Activated CD4-positive, alpha-beta T cell treated with anti-CD3 and anti-CD28 coated beads for 48 hours (primary cell): ENCODE measurements around the gene FOXB2.
"Not testable (repeated sequence)": the region's sequence is repeated elsewhere in the genome, so short reads cannot be mapped to it uniquely, and the experiment has no call there.

ENCODE experiments used
- DNase-seq: peaks from one replicate; pipeline ENCODE4 v3.0.0-alpha.2; 2020

FOXB2 gene

GRCh38 chr9:77016526-77017504 lies 2.6 kb upstream of the FOXB2 start:
- no peak for DNase-seq

DNA sequence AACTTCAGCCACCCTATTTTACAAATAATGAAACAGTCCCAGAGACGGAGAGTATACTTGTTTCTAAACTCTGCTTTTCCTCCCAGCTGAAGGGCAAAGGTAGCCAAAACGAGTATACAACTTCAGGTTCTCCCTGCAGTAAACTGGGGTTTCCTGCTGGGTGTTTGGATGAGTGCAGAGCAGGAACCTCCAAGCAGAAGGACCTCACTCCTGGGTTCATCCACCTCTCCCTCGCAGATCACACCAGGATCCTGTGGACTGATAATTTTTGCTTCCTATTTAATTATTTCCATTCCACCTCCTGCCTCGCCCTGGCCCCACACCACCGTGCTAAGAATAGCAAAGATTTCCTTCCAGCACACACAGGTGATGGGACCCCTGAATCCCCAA lies 2.0 kb upstream of the FOXB2 start:
- DNase-seq = no peak

- DNase-seq = peak; percentile 38
Observed at GRCh38 chr9:77018058-77018968, 1.1 kb upstream of the FOXB2 start.

DNA sequence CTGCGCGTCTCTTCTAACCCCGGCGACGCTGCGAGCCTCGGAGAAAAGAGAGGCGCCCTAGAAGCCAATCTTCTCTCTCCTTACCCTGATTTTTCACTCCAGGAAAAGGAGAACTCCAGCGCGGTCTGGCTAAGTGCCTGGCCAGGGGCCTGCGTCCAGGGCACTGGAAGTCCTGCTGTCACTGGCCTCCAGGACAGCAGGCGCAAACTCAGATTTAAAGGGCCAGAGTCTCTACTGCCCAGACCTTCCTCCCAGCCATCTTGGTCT lies 553 bp upstream of the FOXB2 start:
- no peak for DNase-seq

DNA sequence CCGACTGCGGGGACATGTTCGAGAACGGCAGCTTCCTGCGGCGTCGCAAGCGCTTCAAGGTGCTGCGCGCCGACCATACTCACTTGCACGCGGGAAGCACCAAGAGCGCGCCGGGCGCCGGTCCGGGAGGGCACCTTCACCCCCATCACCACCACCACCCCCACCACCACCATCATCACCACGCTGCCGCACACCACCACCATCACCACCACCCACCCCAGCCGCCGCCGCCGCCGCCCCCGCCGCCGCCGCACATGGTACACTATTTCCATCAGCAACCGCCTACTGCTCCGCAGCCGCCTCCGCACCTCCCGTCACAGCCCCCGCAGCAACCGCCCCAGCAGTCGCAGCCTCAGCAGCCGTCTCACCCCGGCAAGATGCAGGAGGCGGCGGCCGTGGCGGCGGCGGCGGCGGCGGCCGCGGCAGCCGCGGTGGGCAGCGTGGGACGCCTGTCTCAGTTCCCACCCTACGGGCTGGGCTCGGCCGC lies 514 bp downstream of the FOXB2 start:
- no peak for DNase-seq

GRCh38 chr9:77020413-77021290 lies 1.2 kb downstream of the FOXB2 start:
- DNase-seq = no peak

- no peak for DNase-seq
Observed at GRCh38 chr9:77021291-77021894, 1.9 kb downstream of the FOXB2 start.

- no peak for DNase-seq
Observed at GRCh38 chr9:77021922-77022782, 2.7 kb downstream of the FOXB2 start.

DNA sequence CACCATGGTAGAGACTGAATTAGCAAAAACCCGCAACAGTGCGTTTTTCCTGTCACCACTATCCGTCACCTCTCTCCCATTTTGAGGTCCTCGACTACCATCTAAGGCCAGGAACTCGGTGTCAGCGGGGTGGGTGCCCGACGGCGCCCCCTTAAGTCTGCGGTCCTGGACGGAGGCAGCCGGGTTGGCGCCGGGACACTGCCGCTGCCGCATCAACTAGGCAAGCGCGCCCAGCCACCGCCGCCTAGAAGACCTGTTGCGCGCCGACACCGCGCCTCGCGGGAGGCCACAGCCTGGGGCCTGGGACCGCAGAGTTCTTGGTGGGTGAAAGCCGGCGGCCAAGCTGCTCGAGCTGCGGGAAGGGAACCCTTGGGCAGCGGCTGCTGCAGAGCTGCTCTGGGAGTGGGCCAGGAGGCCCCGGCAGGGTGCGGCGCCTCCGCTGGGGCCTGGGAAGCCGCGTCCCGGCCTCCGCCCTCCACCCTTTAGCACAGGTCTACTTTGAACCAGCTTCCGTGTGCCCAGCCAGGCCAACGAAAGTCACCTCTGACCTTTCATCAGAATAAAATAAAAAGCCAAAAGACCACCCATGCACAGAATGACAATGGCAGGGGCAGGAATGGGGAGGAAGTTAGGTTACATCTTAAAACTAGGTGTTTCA lies 3.5 kb downstream of the FOXB2 start:
- DNase-seq = peak; percentile 39

GRCh38 chr9:77023726-77024125 lies 4.3 kb downstream of the FOXB2 start:
- DNase-seq = no peak

GRCh38 chr9:77024776-77025545 lies 5.5 kb downstream of the FOXB2 start:
- DNase-seq = no peak

- DNase-seq = no peak
Observed at GRCh38 chr9:77028478-77028877, 9.0 kb downstream of the FOXB2 start.

DNA sequence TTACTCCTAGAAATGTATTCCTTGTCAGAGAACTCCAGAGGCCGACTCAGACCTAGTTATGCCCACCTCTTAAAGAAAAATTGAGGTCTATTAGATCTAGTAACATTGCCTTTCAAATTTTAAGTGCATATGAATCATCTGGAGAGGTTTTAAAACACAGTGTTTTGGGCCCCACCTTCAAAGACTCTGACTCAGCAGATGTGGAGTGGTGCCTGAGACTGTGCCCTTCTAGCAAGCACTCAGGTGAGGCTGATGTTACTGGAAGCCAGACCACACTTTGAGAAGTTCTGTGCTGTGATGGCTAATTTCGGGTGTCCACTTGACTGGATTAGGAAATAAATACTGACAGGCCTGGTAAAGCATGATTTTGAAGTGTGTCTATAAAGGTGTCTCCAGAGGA lies 10.6 kb downstream of the FOXB2 start:
- DNase-seq = no peak

GRCh38 chr9:77038281-77039036 lies 19.0 kb downstream of the FOXB2 start:
- DNase-seq = no peak

DNA sequence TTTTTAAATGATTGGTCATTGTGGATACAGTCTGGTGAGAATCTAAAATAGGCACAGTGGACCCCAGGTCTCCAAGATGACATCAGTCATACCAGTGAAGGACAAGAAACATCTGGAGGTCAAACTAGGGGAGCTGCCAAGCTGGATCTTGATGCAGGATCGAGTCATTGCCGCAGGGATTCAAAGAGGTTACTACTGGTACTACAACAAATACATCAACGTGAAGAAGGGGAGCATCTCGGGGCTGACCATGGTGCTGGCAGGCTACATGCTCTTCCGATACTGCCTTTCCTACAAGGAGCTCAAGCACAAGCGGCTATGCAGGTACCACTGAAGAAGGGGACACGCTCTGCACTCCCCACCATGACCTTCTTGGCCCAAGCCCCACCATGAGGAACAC lies 20.9 kb downstream of the FOXB2 start:
- DNase-seq = no peak

DNA sequence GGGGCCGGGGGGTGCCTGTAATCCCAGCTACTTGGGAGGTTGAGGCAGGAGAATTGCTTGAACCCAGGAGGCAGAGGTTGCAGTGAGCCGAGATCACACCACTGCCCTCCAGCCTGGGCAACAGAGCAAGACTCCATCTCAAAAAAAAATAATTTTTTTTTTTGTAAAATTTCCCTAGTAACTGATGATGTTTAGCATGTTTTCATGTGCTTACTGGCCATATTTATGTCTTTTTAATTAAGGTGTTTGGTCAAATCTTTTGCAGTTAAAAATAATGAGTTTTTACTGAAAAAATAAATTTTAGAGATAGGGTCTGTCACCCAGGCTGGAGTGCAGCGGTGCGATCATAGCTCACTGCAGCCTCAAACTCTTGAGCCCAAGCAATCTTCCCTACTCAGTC lies 24.3 kb downstream of the FOXB2 start:
- not testable (repeated sequence) for DNase-seq

- not testable (repeated sequence) for DNase-seq
Observed at GRCh38 chr9:77060681-77061080, 41.2 kb downstream of the FOXB2 start.

GRCh38 chr9:77063645-77064285 lies 44.3 kb downstream of the FOXB2 start:
- DNase-seq = no peak

GRCh38 chr9:77066388-77066787 lies 46.9 kb downstream of the FOXB2 start:
- no peak for DNase-seq
